GM19372 (cell line): ENCODE results near the gene BRAF.
"Not testable (repeated sequence)": the region's sequence is repeated elsewhere in the genome, so short reads cannot be mapped to it uniquely, and the experiment has no call there.

Source experiments
- ATAC-seq: cut with Tn5 transposase; IDR thresholded peaks from one replicate; pipeline ENCODE4 v1.9.1; 2021; ENCODE audit warnings: mild to moderate bottlenecking, low read depth, moderate library complexity; ENCODE audit not compliant: unreplicated experiment

BRAF gene

DNA sequence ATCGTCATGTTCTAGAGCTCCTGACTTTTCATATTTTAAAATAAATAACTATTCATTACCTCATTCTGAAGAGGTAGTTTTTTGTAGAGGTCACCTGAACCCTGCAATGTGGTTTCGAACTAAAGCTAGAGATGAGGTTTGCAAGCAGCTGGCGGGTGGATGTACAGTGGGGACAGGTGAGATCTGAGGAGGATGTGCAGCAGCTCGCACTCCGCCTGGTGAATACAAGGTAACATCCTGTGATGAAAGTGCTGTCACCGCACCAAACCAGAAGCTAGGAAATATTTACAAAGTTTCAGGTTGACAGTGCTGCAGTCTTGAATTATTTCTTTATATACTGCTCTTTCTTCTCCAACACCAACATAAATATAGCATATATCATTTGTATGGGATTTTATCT is 201.7 kb downstream of the BRAF start:
- no peak for ATAC-seq

GRCh38 chr7:140722254-140722653 is 202.5 kb downstream of the BRAF start:
- ATAC-seq, result no peak

DNA sequence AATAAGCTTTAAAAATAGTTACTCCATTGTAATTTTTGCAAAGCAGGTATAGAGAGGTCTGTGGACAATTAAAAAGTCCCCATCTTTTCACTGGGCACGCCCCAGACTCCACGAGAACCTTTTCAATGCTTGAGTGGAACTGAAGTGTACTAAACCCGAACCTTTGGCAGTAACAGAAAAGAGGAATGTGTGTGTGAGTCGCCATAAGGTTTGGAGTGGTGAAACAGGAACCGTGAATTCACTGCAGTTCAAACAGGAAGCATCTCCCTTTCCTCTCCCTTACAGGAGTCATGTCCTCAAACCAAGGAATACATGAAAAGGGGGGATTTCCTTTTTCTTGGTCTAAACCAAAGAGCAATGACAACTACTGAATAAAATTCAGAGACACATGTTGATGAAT is 205.0 kb downstream of the BRAF start:
- no peak for ATAC-seq

- no peak for ATAC-seq
Observed at GRCh38 chr7:140714331-140715040, 210.2 kb downstream of the BRAF start.

DNA sequence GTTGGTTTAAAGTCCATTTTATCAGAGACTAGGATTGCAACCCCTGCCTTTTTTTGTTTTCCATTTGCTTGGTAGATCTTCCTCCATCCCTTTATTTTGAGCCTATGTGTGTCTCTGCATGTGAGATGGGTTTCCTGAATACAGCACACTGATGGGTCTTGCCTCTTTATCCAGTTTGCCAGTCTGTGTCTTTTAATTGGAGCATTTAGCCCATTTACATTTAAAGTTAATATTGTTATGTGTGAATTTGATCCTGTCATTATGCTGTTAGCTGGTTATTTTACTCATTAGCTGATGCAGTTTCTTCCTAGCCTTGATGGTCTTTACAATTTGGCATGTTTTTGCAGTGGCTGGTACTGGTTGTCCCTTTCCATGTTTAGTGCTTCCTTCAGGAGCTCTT is 212.3 kb downstream of the BRAF start:
- ATAC-seq, result not testable (repeated sequence)

DNA sequence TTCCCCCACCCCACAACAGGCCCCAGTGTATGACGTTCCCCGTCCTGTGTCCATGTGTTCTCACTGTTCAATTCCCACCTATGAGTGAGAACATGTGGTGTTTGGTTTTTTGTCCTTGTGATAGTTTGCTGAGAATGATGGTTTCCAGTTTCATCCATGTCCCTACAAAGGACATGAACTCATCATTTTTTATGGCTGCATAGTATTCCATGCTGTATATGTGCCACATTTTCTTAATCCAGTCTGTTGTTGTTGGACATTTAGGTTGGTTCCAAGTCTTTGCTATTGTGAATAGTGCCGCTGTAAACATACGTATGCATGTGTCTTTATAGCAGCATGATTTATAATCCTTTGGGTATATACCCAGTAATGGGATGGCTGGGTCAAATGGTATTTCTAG is 216.0 kb downstream of the BRAF start:
- ATAC-seq, result not testable (repeated sequence)

DNA sequence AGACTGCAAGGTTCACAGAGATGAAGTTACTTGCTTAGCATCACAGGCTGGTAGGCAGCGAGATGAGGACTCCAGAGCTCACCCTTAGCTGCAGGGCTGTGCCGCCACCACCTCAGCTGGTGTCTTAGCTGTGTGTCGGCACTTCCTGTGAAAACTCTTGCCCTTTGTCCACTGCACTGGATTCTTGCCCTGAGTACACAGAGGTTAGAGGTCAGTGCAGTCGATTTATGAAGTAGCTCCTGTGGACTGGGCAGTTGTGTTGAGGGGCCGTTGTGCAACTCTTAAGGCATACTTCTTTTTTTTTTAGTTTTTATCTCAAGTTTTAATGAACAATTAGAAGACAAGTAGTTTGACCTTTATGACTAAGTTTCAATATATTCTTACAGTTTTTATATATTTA is 217.6 kb downstream of the BRAF start:
- ATAC-seq, result no peak

DNA sequence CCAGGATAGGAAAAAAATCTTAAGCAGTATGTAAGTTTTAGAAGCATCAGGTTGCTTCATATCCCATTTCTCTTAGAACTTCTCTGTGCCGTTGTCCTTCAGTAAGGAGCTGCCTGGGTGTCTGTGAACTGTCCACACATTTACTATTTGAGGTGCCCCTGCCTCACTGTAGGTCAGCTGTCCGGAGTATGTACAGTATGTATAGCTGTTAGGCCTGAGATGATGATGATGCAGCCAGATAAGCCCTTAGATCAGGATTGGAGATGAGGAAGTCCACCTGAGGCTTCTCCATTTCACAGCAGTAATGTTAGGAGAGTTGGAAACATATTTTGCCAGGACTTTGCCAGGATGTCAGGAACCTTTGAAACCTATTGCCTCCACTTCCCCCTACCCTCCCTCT is 220.5 kb downstream of the BRAF start:
- ATAC-seq, result no peak

DNA sequence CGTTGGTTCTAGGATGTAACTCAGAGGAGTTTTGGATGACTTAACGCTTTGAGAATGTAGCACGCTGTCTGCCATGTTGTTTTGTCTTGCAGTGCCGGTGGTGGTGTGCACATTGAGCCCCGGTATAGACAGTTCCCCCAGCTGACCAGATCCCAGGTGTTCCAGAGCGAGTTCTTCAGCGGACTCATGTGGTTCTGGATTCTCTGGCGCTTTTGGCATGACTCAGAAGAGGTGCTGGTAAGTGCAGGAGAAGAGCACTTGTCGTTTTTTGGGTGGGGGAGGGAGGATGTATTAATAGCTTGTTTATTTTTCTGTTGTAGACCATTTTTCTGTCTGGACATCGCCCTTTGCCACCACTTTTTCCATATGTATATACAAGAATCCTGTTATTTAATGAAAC is 222.0 kb downstream of the BRAF start:
- no peak for ATAC-seq

DNA sequence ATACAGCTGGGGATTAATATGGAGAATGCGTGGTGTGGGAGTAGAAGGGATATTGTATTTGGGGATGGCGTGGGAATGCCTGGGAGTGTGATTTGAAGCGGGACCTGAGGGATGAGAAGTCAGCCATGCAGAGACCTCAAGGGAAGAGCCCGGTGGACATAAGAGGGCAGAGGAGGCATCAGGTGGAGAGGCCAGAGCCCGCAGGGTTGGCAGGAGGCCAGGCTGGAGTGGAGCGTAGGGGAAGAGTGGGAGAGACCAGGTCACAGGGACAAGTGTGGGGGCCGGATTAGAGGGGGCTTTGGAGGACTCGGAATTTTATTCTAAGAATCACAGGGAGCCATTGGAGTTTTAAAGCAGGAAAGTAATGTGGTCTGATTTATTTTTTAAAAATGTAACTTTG is 226.3 kb downstream of the BRAF start:
- no peak for ATAC-seq

GRCh38 chr7:140697447-140698143 is 227.1 kb downstream of the BRAF start:
- no peak for ATAC-seq

GRCh38 chr7:140696680-140697446 is 227.9 kb downstream of the BRAF start, which contains the start of gene NDUFB2:
Gene NDUFB2 (plus strand): TSS chr7:140696708. CDS start chr7:140696745, 37 bp downstream.
- peak; percentile 90 for ATAC-seq

DNA sequence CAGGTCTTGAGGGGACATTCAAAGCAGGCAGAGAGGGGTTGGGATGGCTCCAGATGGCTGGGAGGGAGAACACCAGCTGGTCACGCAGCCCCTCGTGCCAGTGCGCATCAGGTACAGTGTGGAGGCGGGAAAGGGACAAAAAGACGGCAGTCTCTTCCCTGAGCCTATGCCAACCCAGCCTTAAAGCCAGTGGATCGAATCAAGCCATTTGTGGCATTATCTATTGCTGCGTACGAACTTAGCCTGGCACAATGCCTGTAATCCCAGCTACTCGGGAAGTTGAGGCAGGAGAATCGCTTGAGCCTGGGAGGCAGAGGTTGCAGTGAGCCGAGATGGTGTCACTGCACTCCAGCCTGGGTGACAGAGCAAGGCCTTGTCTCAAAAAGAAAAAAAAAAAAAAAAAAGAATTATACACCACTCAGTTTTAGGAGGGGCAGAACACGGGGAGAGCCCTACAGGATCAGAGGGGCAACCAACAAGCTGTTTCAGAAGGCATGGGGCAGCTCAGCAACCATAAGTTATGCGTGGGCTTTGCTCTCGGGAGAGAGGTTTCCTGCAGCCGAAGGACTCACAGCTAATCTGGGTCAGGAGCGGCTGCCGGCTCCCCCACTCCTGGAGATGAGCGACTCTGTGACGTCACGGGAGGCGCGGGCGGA is 228.6 kb downstream of the BRAF start:
- ATAC-seq, result no peak

- ATAC-seq, result no peak
Observed at GRCh38 chr7:140695381-140695780, 229.3 kb downstream of the BRAF start.

- ATAC-seq, result no peak
Observed at GRCh38 chr7:140694592-140694991, 230.1 kb downstream of the BRAF start.

- ATAC-seq, result not testable (repeated sequence)
Observed at GRCh38 chr7:140693849-140694248, 230.9 kb downstream of the BRAF start.

GRCh38 chr7:140691376-140692045 is 233.2 kb downstream of the BRAF start:
- ATAC-seq, result no peak

GRCh38 chr7:140689199-140690152 is 235.3 kb downstream of the BRAF start:
- no peak for ATAC-seq

DNA sequence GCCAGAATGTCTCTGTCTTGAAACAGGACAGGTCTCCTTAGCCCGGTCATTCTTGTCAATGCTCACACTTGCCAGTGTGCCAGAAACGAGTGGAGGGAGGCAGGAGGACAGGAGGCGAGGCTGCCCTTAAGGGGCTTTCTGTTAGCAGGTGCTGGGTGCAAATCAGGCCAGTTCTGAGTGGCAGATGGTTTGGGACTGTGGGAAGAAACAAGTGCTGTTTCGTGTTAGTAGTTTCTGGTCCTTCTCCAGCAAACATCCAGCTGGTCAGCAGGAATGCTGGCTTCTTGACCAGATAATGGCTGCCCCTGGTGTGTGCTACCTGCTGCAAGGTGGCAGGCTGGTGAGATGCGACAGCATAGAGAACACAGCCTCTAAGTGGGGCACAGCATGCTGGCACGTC is 236.4 kb downstream of the BRAF start:
- ATAC-seq, result no peak
